H1 (cell line): ENCODE data around the gene CDC42EP1. TPM values are rescaled to one million over a fixed set of nuclear protein-coding genes. Genes with fewer than 3 reads are reported as not detected.

Experiments
- CHD2 ChIP-seq: IDR thresholded peaks from 2 replicates; pipeline ENCODE4 v1.6.1; 2012; ENCODE audit warnings: low read length, improper control_type of control experiment
- POU5F1 ChIP-seq: IDR thresholded peaks from 2 replicates; pipeline ENCODE4 v1.6.1; 2011; ENCODE audit warnings: low read depth, mild to moderate bottlenecking, low read length, moderate library complexity
- polyA plus RNA-seq, 7 experiments: library from polyadenylated mRNA; depleted of rRNA in 3 of 7; stranded (reverse) in 5 of 7; unstranded in 2 of 7; fragments of >200 nt in 5 of 7; fragments of 200-250 nt in 2 of 7; gene quantifications; 1 replicate in 5 of 7; 2 replicates in 1 of 7; 4 replicates in 1 of 7; pipeline versions ENCODE4 v1.2.1 to v1.2.3, GENCODE V29; 2011 to 2013; ENCODE audit warnings: missing spikeins in 2 of 7, mixed read lengths in 2 of 7
- total RNA-seq: library from RNA; stranded (reverse); fragmentation: NEBNext Ultra II Directional; extraction: Animal tissue kit (Norgen Biotek cat#: 25700); gene quantifications from 2 replicates; pipeline ENCODE4 v1.2.1, GENCODE V29; 2021

CDC42EP1 gene
- total and polyA plus RNA-seq, 2 of the 8 experiments (the other 6 are each of a cell fraction or from before 2014, with no cell fraction given): 8.3 to 11.2 TPM

GRCh38 chr22:37568012-37568411 lies 7.7 kb downstream of the CDC42EP1 start (continued):
- no peak for TF ChIP-seq POU5F1
- TF ChIP-seq CHD2: no peak
